ENCODE results near the gene TEDDM1.
"Not testable (repeated sequence)": the region's sequence is repeated elsewhere in the genome, so short reads cannot be mapped to it uniquely, and the experiment has no call there.

TEDDM1 gene

DNA sequence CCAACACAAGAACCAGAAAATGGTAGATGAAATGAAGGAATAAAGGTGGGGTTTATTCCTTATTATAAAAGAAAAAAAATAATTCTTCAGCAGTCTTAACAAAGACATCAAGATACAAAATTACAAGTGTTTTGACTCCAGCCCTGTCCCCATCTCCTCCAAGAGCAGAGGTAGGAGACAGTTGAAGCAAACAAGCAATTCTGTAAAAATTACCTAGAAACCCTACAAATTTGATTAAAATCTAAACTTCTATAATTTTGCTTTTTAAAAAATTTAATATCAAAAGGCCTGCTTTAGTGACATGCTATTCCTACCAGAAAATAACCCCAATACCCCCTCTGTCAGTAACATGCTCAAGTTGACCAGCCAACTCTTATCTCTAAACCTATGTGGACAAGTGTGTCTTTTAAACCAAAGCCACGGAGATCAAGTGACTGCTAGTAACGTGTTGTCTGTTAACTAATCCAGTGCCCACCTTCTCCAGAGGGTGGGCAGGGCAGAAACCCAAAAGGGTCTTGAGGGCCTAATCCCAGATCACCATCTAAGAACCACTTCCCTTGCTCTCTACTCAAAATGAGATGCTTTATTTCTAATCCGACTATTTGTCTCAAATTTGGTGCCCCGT is 17.3 kb downstream of the TEDDM1 start:
- Histone ChIP-seq H3K36me3 (ENCODE audit: control insufficient read depth, insufficient read depth, low read length) (peaks cover 38% of the 10 kb centered on the region), H3K9me3 (ENCODE audit: control insufficient read depth, low read length) (no peaks in the 10 kb centered on the region), H3K4me3 (ENCODE audit: insufficient read depth, low read depth, low read length, poor library complexity, severe bottlenecking) (no peak overlapping the region), H3K4me1 (ENCODE audit: control insufficient read depth, insufficient read depth, low read length, poor library complexity, severe bottlenecking) (no peaks in the 10 kb centered on the region), H3K27me3 (replicated peaks; ENCODE audit: control insufficient read depth, insufficient read depth, low read length, poor library complexity, severe bottlenecking) (no peaks in the 10 kb centered on the region), H3K27ac (ENCODE audit: insufficient read depth, low read length, poor library complexity, severe bottlenecking) (no peak overlapping the region)
- DNase-seq = no peak

- H3K9me3 ChIP-seq (ENCODE audit: control insufficient read depth, low read length) = no peaks in the 10 kb centered on the region
- H3K4me1 ChIP-seq (ENCODE audit: control insufficient read depth, insufficient read depth, low read length, poor library complexity, severe bottlenecking) = no peaks in the 10 kb centered on the region
- no peaks in the 10 kb centered on the region for H3K27me3 ChIP-seq (replicated peaks; ENCODE audit: control insufficient read depth, insufficient read depth, low read length, poor library complexity, severe bottlenecking)
- H3K4me3 ChIP-seq (ENCODE audit: insufficient read depth, low read depth, low read length, poor library complexity, severe bottlenecking) = no peak overlapping the region
- no peak overlapping the region for H3K27ac ChIP-seq (ENCODE audit: insufficient read depth, low read length, poor library complexity, severe bottlenecking)
- DNase-seq = no peak
- H3K36me3 ChIP-seq (ENCODE audit: control insufficient read depth, insufficient read depth, low read length) = peaks cover 35% of the 10 kb centered on the region
These were observed 18.3 kb downstream of the TEDDM1 start for GRCh38 chr1:182381962-182382819.

- no peak for DNase-seq
- Histone ChIP-seq H3K36me3 (ENCODE audit: control insufficient read depth, insufficient read depth, low read length) (peaks cover 17% of the 10 kb centered on the region), H3K4me1 (ENCODE audit: control insufficient read depth, insufficient read depth, low read length, poor library complexity, severe bottlenecking) (no peaks in the 10 kb centered on the region), H3K27ac (ENCODE audit: insufficient read depth, low read length, poor library complexity, severe bottlenecking) (no peak overlapping the region), H3K27me3 (replicated peaks; ENCODE audit: control insufficient read depth, insufficient read depth, low read length, poor library complexity, severe bottlenecking) (no peaks in the 10 kb centered on the region), H3K9me3 (ENCODE audit: control insufficient read depth, low read length) (no peaks in the 10 kb centered on the region), H3K4me3 (ENCODE audit: insufficient read depth, low read depth, low read length, poor library complexity, severe bottlenecking) (no peak overlapping the region)
These were observed 20.3 kb downstream of the TEDDM1 start for GRCh38 chr1:182380199-182380598.

- not testable (repeated sequence) for H3K27ac ChIP-seq (ENCODE audit: insufficient read depth, low read length, poor library complexity, severe bottlenecking); DNase-seq
These were observed 20.7 kb downstream of the TEDDM1 start for GRCh38 chr1:182379781-182380180.

GRCh38 chr1:182376936-182377574 is 23.4 kb downstream of the TEDDM1 start:
- no peaks in the 10 kb centered on the region for H3K36me3 ChIP-seq (ENCODE audit: control insufficient read depth, insufficient read depth, low read length)
- no peaks in the 10 kb centered on the region for H3K27me3 ChIP-seq (replicated peaks; ENCODE audit: control insufficient read depth, insufficient read depth, low read length, poor library complexity, severe bottlenecking)
- H3K4me3 ChIP-seq (ENCODE audit: insufficient read depth, low read depth, low read length, poor library complexity, severe bottlenecking) = no peak overlapping the region
- no peak for DNase-seq
- no peaks in the 10 kb centered on the region for H3K9me3 ChIP-seq (ENCODE audit: control insufficient read depth, low read length)
- no peak overlapping the region for H3K27ac ChIP-seq (ENCODE audit: insufficient read depth, low read length, poor library complexity, severe bottlenecking)
- H3K4me1 ChIP-seq (ENCODE audit: control insufficient read depth, insufficient read depth, low read length, poor library complexity, severe bottlenecking) = no peaks in the 10 kb centered on the region

More at GRCh38 chr1:182379781-182380180, 20.7 kb downstream of the TEDDM1 start:
- H3K4me1 ChIP-seq (ENCODE audit: control insufficient read depth, insufficient read depth, low read length, poor library complexity, severe bottlenecking); H3K27me3 ChIP-seq (replicated peaks; ENCODE audit: control insufficient read depth, insufficient read depth, low read length, poor library complexity, severe bottlenecking); H3K9me3 ChIP-seq (ENCODE audit: control insufficient read depth, low read length); H3K4me3 ChIP-seq (ENCODE audit: insufficient read depth, low read depth, low read length, poor library complexity, severe bottlenecking): not testable (repeated sequence)
- H3K36me3 ChIP-seq (ENCODE audit: control insufficient read depth, insufficient read depth, low read length) = peaks cover 15% of the 10 kb centered on the region

DNA sequence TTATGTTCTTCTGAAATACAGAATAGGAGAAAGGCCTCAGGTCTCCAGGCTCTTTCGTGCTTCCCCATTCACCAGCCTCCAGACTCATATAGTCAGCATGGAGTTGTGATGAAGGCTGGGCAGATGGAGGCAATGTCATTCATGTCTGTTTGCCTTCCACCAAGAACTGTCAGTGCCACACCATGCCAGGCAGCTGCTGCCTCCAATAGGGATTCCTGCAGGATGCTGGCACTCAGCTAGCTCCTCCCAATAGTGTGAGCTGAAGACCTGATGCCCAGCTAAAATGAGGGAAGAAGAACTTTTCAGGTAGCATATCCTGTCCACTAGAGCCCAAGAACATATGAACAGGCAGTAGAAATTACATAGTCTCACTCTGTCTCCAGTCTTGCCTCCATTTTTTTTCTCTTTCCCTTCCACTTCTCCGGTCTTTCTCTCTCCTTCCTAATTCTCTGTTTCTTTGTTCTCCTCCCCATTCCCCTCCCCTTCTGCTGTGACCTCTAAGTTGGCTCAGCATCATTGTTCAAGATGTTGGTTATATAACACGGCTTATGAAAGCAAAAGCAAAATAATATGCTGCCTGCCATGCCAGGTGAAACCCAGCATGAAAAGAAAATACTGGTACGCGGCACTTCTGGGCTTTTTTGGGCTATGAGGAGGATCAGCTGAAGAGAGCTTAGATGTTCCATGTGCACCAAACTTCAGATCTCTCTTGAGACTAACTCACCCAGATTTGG is 26.2 kb downstream of the TEDDM1 start:
- H3K36me3 ChIP-seq (ENCODE audit: control insufficient read depth, insufficient read depth, low read length) = no peaks in the 10 kb centered on the region
- H3K27me3 ChIP-seq (replicated peaks; ENCODE audit: control insufficient read depth, insufficient read depth, low read length, poor library complexity, severe bottlenecking) = no peaks in the 10 kb centered on the region
- no peaks in the 10 kb centered on the region for H3K4me1 ChIP-seq (ENCODE audit: control insufficient read depth, insufficient read depth, low read length, poor library complexity, severe bottlenecking)
- no peak for DNase-seq
- no peak overlapping the region for H3K27ac ChIP-seq (ENCODE audit: insufficient read depth, low read length, poor library complexity, severe bottlenecking)
- H3K9me3 ChIP-seq (ENCODE audit: control insufficient read depth, low read length) = no peaks in the 10 kb centered on the region
- H3K4me3 ChIP-seq (ENCODE audit: insufficient read depth, low read depth, low read length, poor library complexity, severe bottlenecking) = no peak overlapping the region

DNA sequence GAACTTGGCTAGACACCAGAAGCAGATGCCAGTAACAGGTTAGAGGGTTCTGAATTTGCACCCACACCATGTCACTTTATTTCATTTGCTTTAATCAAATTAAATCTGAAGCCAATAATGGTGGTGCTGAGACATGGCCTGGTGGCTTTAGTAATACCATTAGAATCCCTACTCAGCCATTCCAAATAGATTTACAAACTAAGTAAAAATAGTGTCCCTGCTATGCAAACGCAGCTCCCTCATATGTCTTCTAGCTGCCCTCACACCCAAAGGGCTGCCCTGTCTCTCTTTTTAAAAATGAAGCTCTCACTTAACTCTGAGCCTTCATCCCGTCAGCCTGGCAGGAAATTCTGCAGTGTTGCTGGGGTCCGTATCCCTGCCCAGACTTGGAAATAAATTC is 29.9 kb downstream of the TEDDM1 start:
- no peaks in the 10 kb centered on the region for H3K4me1 ChIP-seq (ENCODE audit: control insufficient read depth, insufficient read depth, low read length, poor library complexity, severe bottlenecking)
- no peak overlapping the region for H3K27ac ChIP-seq (ENCODE audit: insufficient read depth, low read length, poor library complexity, severe bottlenecking)
- no peak for DNase-seq
- H3K27me3 ChIP-seq (replicated peaks; ENCODE audit: control insufficient read depth, insufficient read depth, low read length, poor library complexity, severe bottlenecking) = no peaks in the 10 kb centered on the region
- no peaks in the 10 kb centered on the region for H3K36me3 ChIP-seq (ENCODE audit: control insufficient read depth, insufficient read depth, low read length)
- no peaks in the 10 kb centered on the region for H3K9me3 ChIP-seq (ENCODE audit: control insufficient read depth, low read length)
- H3K4me3 ChIP-seq (ENCODE audit: insufficient read depth, low read depth, low read length, poor library complexity, severe bottlenecking) = no peak overlapping the region

DNA sequence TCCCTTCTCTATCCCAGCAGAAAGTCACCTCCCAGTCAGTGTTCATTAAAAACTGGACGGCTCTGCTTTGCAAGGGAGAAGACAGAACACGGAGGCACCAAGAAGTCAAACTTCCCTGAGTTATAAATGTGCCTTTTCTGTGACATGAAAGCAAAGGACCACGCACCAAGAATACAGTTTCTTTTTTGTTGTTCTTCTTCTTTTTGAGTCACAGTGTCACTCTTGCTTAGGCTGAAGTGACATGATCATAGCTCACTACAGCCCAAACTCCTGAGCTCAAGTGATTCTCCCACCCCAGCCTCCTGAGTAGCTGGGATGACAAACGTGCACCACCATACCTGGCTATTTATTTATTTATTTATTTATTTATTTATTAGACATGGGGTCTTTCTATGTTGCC is 31.6 kb downstream of the TEDDM1 start:
- Histone ChIP-seq H3K27me3 (replicated peaks; ENCODE audit: control insufficient read depth, insufficient read depth, low read length, poor library complexity, severe bottlenecking) (no peaks in the 10 kb centered on the region), H3K4me3 (ENCODE audit: insufficient read depth, low read depth, low read length, poor library complexity, severe bottlenecking) (no peak overlapping the region), H3K9me3 (ENCODE audit: control insufficient read depth, low read length) (no peaks in the 10 kb centered on the region), H3K4me1 (ENCODE audit: control insufficient read depth, insufficient read depth, low read length, poor library complexity, severe bottlenecking) (no peaks in the 10 kb centered on the region), H3K27ac (ENCODE audit: insufficient read depth, low read length, poor library complexity, severe bottlenecking) (no peak overlapping the region), H3K36me3 (ENCODE audit: control insufficient read depth, insufficient read depth, low read length) (no peaks in the 10 kb centered on the region)
- no peak for DNase-seq

DNA sequence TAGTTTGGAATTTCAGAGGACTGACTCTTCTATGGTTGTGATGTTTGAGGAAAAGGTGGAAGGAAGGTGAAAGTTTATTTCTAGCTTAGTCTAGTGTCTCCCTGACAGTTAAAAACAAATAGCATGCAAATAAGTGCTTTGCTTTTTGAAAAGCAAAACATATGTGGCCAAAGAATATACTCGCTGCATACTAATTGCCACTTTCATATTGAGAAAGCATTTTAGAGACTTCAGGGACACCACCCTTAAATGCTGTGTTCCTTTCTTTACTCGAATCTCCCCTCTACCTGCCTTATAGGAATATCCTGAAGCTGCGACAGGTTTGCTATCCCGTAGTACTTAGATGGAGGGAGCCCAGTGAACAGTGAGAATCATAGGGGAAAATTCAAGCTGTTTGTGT is 32.1 kb downstream of the TEDDM1 start:
- Histone ChIP-seq H3K36me3 (ENCODE audit: control insufficient read depth, insufficient read depth, low read length) (no peaks in the 10 kb centered on the region), H3K4me3 (ENCODE audit: insufficient read depth, low read depth, low read length, poor library complexity, severe bottlenecking) (no peak overlapping the region), H3K9me3 (ENCODE audit: control insufficient read depth, low read length) (no peaks in the 10 kb centered on the region), H3K27me3 (replicated peaks; ENCODE audit: control insufficient read depth, insufficient read depth, low read length, poor library complexity, severe bottlenecking) (no peaks in the 10 kb centered on the region), H3K4me1 (ENCODE audit: control insufficient read depth, insufficient read depth, low read length, poor library complexity, severe bottlenecking) (no peaks in the 10 kb centered on the region), H3K27ac (ENCODE audit: insufficient read depth, low read length, poor library complexity, severe bottlenecking) (no peak overlapping the region)
- no peak for DNase-seq

Data from effector memory CD4-positive, alpha-beta T cell (primary cell).